Loucy (cell line): ENCODE data around the gene DUSP28.

ENCODE experiments used
- EZH2phosphoT487 ChIP-seq: fragments of 200-600 bp; IDR thresholded peaks from 2 replicates; pipeline ENCODE4 v1.6.1; 2018; ENCODE audit warnings: antibody characterized with exemption, mild to moderate bottlenecking, moderate library complexity, borderline replicate concordance
- TF ChIP-seq, protein P1 (sequence below): fragments of 200-600 bp; sonication (generic); conservative IDR thresholded peaks from 2 replicates; pipeline ENCODE4 v1.5.1; 2014; ENCODE audit warnings: mild to moderate bottlenecking, antibody characterized with exemption, low read length

DNA sequence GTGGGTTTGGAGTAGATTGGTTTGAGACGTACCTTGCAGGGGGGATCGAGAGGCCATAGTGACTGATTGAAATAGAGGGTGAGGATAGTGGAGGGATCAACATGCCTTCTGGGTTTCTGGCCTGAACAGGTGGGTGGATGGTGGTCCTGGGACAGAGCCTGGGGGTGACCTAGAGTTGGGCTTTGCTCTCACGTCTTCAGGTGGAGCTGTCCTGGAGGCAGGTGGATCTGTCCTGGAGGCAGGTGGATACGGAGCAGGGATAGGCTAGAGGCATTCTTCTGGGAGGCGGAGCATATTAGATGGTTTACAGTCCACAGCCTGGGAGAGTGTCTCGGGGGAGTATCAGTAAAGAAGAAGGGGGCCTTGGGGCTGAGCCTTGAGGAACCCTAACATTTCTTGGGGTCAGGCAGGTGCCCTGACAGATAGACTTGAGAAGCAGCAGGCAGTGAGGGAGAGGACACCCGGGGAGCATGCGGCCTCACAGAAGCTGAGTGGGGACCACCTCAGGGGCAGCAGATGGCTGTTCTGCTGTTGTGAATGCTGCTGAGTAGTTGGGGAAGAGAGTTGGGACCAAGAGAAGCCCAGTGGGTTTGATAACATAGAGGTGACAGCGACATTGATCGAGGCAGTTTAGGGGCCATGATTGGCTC, 28.0 kb downstream of the DUSP28 start:
- TF ChIP-seq, protein P1, sequence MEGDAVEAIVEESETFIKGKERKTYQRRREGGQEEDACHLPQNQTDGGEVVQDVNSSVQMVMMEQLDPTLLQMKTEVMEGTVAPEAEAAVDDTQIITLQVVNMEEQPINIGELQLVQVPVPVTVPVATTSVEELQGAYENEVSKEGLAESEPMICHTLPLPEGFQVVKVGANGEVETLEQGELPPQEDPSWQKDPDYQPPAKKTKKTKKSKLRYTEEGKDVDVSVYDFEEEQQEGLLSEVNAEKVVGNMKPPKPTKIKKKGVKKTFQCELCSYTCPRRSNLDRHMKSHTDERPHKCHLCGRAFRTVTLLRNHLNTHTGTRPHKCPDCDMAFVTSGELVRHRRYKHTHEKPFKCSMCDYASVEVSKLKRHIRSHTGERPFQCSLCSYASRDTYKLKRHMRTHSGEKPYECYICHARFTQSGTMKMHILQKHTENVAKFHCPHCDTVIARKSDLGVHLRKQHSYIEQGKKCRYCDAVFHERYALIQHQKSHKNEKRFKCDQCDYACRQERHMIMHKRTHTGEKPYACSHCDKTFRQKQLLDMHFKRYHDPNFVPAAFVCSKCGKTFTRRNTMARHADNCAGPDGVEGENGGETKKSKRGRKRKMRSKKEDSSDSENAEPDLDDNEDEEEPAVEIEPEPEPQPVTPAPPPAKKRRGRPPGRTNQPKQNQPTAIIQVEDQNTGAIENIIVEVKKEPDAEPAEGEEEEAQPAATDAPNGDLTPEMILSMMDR = no peak
- no peak for TF ChIP-seq EZH2phosphoT487
